Hypothalamus (tissue), 51 donors: ENCODE measurements around the gene MSI2.

ENCODE experiments used
- DNase-seq, 51 donors: peaks; one replicate each; lab custom pipeline; 2025; lab: John Stamatoyannopoulos, UW

The MSI2 gene

GRCh38 chr17:57513569-57513968, 257.2 kb downstream of the MSI2 start:
- no peak for DNase-seq

- no peak for DNase-seq
These were observed 258.3 kb downstream of the MSI2 start for GRCh38 chr17:57514614-57515013.

DNA sequence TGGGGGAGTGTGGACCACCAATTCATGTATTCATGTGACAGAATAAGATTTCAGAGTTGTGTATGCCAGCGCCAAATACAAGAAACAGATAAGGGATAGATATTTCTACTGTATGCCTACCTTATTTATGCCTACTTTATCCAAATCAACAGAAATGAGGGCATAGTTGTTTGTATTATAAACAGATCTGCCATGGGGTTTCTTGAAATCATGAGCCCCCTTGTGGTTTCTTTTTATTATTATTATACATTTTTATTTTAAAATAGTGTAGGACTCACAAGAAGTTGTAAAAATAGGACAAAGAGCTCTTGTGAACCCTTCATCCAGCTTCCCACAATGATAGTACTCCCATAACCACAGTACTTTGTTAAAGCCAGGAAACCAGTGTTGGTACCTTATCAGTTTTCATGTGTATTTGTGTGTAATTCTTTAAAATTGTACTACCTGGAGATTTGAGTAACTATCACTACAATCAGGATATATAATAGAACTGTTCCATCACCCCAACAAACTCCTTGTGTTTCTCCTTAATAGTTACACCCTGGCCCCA, 259.4 kb downstream of the MSI2 start:
- DNase-seq: no peak

- no peak for DNase-seq
These were observed 260.2 kb downstream of the MSI2 start for GRCh38 chr17:57516290-57517230.

DNA sequence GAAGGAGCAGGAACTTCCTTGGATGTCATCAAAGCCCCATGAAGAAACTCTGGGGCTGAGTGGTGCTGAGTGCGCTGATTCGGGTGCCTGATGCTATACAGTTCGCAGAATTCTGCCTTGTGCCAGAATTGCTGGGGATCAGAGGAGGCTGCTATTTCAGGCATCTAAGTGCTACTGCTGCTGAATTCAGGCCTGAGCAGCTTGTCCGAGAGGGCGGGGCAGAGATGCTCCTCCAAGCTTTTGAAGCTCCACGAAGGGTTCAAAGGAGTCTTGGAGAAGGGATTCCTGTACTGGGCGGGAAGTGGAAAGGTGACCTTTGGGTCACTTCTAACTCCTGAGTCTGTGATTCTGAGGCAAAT, 260.9 kb downstream of the MSI2 start:
- DNase-seq: no peak

- DNase-seq: no peak
These were observed 261.5 kb downstream of the MSI2 start for GRCh38 chr17:57517632-57518456.

- peak in 7 of 51 donors; percentile 17 to 46 (median 32) for DNase-seq
These were observed 262.6 kb downstream of the MSI2 start for GRCh38 chr17:57518587-57519581.

DNA sequence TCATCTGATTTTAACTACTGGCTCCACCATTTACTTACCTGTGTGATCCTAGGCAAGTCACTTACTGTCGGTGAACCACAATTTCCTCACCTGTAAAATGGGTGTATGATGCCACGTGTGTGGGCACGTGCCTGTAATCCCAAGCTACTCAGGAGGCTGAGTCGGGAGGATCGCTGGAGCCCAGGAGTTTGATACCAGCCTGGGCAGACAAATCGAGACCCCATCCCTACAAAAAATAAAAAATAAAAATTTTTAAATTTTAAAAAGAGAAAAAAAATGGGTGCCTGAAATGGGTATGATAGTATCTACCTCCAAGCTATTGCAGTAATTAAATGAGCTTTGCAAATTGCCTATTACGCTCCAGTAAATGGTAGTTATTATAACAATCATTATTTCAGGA, 263.5 kb downstream of the MSI2 start:
- DNase-seq: no peak

- DNase-seq: no peak
These were observed 265.3 kb downstream of the MSI2 start for GRCh38 chr17:57521606-57522005.

DNA sequence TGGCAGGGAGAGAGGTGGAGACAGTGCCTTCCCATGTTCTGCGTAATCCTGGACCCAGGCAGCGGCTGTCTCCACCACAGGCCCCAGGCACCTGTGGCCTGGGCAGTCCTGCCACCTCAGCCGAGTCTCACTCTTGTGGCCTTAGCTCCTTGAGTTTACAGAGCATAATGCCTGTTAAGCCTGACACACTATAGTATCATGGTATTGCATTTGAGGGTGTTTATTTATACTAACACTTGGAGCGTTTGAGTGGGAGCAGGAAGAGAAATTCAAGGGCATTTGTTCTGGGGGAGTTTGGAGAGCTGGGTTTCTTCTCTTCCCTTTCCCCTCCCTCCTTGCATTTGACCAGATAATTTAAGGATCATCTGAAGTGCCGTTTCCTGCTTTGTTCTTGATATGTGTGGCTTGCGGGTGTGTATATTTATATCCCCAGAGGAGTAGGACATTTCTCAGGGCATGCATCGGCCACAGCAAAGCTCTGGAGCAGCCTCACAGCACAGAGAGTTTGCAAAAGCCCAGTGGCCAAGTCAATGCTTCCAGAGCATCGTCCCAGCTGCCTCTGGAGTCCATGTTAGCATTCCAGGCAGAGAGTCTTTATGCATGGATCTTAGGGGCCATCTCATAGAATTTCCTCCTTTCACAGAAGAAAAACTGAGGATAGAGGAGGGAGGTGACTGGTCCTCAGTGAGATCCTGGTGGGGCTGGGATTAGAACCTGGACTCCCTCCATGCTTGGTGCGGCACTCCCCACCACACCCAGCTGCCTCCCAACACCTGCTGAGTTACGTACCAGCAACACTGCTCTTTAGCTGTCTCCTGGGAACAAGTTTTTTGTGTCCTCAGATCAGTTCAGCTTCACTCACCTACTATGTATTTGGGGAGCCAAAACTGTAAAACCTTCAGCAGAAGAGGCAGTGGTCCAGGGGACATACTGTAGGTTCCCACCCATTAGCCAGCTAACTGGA, 266.0 kb downstream of the MSI2 start:
- DNase-seq: no peak

GRCh38 chr17:57523926-57524632, 267.8 kb downstream of the MSI2 start:
- peak in 10 of 51 donors; percentile 18 to 49 (median 32) for DNase-seq

DNA sequence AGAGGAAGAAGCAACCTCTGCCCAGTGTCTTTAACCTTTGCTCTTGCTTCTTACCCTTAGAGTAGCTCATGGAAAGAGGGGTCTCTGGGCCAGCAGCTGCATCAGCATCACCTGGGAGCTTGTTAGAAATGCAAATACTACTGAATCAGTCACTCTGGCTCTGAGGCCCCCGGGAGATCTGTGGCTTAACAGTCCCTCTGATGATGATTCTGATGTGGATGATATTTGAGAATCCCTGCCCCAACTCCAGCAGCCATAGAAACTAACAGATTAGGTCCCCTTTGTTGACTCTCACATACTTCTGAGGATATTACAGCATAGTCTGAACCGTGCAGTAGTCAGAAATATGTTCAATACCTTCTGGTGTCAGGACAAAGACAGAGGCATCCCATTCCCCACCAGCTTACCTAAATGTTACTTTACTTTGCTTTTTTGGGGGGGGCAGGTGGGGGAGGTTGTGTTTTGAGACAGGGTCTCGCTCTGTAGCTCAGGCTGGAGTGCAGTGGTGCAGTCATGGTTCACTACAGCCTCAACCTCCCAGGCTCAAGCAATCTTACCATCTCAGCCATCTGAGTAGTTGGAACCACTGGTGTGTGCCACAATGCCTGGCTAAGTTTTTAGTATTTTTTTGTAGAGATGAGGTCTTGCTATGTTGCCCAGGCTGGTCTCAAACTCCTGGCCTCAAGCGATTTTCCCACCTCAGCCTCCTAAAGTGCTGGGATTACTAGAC, 268.7 kb downstream of the MSI2 start:
- DNase-seq: no peak

GRCh38 chr17:57527221-57528057, 271.1 kb downstream of the MSI2 start:
- DNase-seq: no peak

GRCh38 chr17:57528058-57528451, 271.7 kb downstream of the MSI2 start:
- no peak for DNase-seq

DNA sequence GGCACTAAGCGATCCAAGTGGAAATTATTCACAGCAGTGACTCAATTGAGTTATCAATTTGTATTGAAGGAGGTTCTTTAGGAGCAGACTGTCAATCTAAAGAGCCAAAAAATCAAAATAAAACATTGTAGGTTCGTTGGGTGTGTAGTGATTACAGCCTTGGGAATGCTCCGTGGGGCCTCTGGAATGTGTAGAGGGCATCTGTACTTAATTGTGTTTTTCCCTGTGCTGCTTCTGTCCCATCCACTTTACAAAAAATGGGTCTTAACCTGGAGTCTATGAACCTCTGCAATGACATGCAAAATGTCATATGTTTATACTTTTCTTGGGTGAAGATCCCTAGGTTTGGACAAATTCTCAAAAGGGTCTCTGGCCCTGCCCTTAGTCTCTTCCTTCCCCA, 273.7 kb downstream of the MSI2 start:
- DNase-seq: no peak

DNA sequence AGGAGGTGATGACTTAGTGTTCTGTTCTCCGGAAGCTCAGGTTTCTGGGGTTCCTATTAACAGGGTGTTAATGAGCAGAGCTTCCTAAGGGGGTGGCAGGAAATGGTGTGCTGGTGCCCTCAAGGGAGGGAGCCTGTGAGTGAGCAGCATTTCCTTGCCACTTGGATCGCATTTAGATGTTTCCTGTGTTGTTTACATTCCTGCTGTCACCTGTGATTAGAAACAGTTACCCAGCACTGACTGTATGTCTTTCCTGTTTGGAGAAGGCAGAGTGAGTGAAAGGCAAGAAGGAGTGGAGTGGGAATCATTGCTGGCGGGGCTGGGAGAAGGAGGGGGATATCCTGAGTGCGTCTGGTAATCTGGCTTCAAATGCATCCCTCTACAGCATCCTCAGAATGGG, 274.2 kb downstream of the MSI2 start:
- DNase-seq: no peak

- no peak for DNase-seq
These were observed 274.8 kb downstream of the MSI2 start for GRCh38 chr17:57531078-57531477.
